HepG2 (cell line): Measurements from ENCODE around the gene AGRP. TPM values are rescaled to one million over a fixed set of nuclear protein-coding genes. Genes with fewer than 3 reads are reported as not detected.

Source experiments
- DNMT3B ChIP-seq: conservative IDR thresholded peaks from 2 replicates; pipeline ENCODE4 v1.6.1; 2016; ENCODE audit warnings: missing biosample characterization, control low read depth
- E2F5 ChIP-seq: sonication (generic); formaldehyde crosslinking; conservative IDR thresholded peaks from 2 replicates; pipeline ENCODE4 v1.4.0; 2020; ENCODE audit warnings: missing genetic modification reagents
- GZF1 ChIP-seq: sonication (generic); formaldehyde crosslinking; IDR thresholded peaks from 2 replicates; pipeline ENCODE4 v1.5.1; 2020; ENCODE audit warnings: mild to moderate bottlenecking, missing genetic modification reagents
- HNRNPL ChIP-seq: fragments of 200-400 bp; formaldehyde crosslinking; IDR thresholded peaks from 2 replicates; pipeline ENCODE4 v1.6.1; 2017; ENCODE audit warnings: mild to moderate bottlenecking, low read depth, low read length
- KDM6A ChIP-seq: IDR thresholded peaks from 2 replicates; pipeline ENCODE4 v1.6.1; 2016; ENCODE audit warnings: low read depth
- MAZ ChIP-seq, 2 experiments: sonication (generic) in 1 of 2; formaldehyde crosslinking in 1 of 2; IDR thresholded peaks; 2 replicates each; pipeline versions ENCODE4 v1.5.0 to v1.6.1; 2012 to 2020; ENCODE audit warnings: low read depth in 2 of 2, mild to moderate bottlenecking in 2 of 2, borderline replicate concordance in 1 of 2, improper control_type of control experiment in 1 of 2, low read length in 1 of 2, missing genetic modification reagents in 1 of 2, moderate library complexity in 1 of 2
- SP1 ChIP-seq, 2 experiments: fragments of 450-650 bp in 1 of 2; sonication (generic) in 1 of 2; formaldehyde crosslinking in 1 of 2; IDR thresholded peaks; 2 replicates each; pipeline versions ENCODE4 v1.4.0 to v1.6.1; 2016 to 2020; ENCODE audit warnings: missing genetic modification reagents in 1 of 2
- TARDBP ChIP-seq: sonication (generic); formaldehyde crosslinking; IDR thresholded peaks from 2 replicates; pipeline ENCODE4 v1.8.0; 2022; ENCODE audit warnings: mild to moderate bottlenecking, missing genetic modification reagents
- ZFP91 ChIP-seq: sonication (generic); formaldehyde crosslinking; IDR thresholded peaks from 2 replicates; pipeline ENCODE4 v1.9.0; 2022; ENCODE audit warnings: missing genetic modification reagents, mild to moderate bottlenecking, borderline replicate concordance
- ZNF205 ChIP-seq: IDR thresholded peaks from 2 replicates; pipeline ENCODE4 v1.6.1; 2018; ENCODE audit warnings: missing biosample characterization, missing genetic modification reagents
- ZNF879 ChIP-seq: sonication (generic); formaldehyde crosslinking; IDR thresholded peaks from 2 replicates; pipeline ENCODE4 v1.8.1; 2023; ENCODE audit warnings: missing genetic modification reagents
- polyA plus RNA-seq, 8 experiments: library from polyadenylated mRNA; depleted of rRNA in 3 of 8; stranded (reverse) in 7 of 8; unstranded in 1 of 8; fragments of >200 nt; fragmentation: Illumina TruSeq in 4 of 8; extraction: Trizol in 4 of 8; gene quantifications; 2 replicates each; pipeline versions ENCODE4 v1.2.1 to v1.2.3, GENCODE V29; 2011 to 2016; ENCODE audit warnings: low read depth in 4 of 8, missing spikeins in 1 of 8, mixed read lengths in 1 of 8; ENCODE audit not compliant: insufficient read depth in 1 of 8
- total RNA-seq, 5 experiments: library from RNA; depleted of rRNA; stranded (reverse); fragments of >200 nt; fragmentation: Illumina TruSeq; extraction: Trizol; gene quantifications; 2 replicates each; pipeline ENCODE4 v1.2.3, GENCODE V29; 2016; ENCODE audit warnings: low read depth in 1 of 5
- TF ChIP-seq, protein P1 (sequence below): sonication (generic); formaldehyde crosslinking; IDR thresholded peaks from 2 replicates; pipeline ENCODE4 v1.4.0; 2020; ENCODE audit warnings: mild to moderate bottlenecking, missing genetic modification reagents
- TF ChIP-seq, protein P2 (sequence below): sonication (generic); formaldehyde crosslinking; IDR thresholded peaks from 2 replicates; pipeline ENCODE4 v1.4.0; 2020; ENCODE audit warnings: missing genetic modification reagents

Gene AGRP
- total and polyA plus RNA-seq, 2 of the 13 experiments (the other 11 are each of a cell fraction or from before 2014, with no cell fraction given) = not detected

DNA sequence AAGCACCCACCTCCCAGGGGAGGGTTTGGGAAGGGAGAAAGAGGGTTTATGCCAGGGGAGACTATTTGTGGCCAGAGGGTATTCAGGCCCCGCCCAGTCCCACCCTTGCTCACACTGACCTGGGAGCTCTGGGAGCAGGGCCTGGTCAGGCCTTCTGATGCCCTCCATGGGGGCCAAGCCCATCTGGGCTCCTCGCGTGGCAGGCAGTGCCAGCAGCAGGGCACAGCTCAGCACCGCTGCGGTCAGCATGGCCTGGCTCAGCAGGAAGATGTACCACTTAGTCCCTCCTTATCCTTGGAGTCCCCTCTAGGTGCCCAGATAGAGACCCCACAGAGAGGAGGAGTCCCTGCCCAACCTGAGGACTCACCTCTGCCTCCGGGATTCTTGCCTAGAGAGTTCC lies at the start of gene AGRP (continued):
- TF ChIP-seq, protein P1, sequence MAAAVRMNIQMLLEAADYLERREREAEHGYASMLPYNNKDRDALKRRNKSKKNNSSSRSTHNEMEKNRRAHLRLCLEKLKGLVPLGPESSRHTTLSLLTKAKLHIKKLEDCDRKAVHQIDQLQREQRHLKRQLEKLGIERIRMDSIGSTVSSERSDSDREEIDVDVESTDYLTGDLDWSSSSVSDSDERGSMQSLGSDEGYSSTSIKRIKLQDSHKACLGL (CRISPR knock-in tag) = no peak
- TF ChIP-seq MAZ (IDR thresholded peaks at IDR 0.05; ENCODE audit: borderline replicate concordance, low read depth, low read length) = no peak
- TF ChIP-seq MAZ (CRISPR knock-in tag; IDR thresholded peaks at IDR 0.05; ENCODE audit: low read depth) = no peak
- no peak for TF ChIP-seq ZNF879 (CRISPR knock-in tag)
- no peak for TF ChIP-seq KDM6A (CRISPR knock-in tag)
- TF ChIP-seq HNRNPL = 0 out of 2 replicates have a peak, but pooled peaks have one; percentile 4
- no peak for TF ChIP-seq GZF1
- no peak for TF ChIP-seq DNMT3B (CRISPR knock-in tag)
- TF ChIP-seq, protein P2, sequence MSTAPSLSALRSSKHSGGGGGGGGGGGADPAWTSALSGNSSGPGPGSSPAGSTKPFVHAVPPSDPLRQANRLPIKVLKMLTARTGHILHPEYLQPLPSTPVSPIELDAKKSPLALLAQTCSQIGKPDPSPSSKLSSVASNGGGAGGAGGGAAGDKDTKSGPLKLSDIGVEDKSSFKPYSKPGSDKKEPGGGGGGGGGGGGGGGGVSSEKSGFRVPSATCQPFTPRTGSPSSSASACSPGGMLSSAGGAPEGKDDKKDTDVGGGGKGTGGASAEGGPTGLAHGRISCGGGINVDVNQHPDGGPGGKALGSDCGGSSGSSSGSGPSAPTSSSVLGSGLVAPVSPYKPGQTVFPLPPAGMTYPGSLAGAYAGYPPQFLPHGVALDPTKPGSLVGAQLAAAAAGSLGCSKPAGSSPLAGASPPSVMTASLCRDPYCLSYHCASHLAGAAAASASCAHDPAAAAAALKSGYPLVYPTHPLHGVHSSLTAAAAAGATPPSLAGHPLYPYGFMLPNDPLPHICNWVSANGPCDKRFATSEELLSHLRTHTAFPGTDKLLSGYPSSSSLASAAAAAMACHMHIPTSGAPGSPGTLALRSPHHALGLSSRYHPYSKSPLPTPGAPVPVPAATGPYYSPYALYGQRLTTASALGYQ = no peak
- no peak for TF ChIP-seq E2F5 (CRISPR knock-in tag)
- TF ChIP-seq ZFP91 (CRISPR knock-in tag) = 0 out of 2 replicates have a peak, but pooled peaks have one; percentile 20
- no peak for TF ChIP-seq TARDBP
- TF ChIP-seq SP1 (IDR thresholded peaks at IDR 0.05) = no peak
- TF ChIP-seq SP1 (CRISPR knock-in tag; IDR thresholded peaks at IDR 0.05) = no peak
- TF ChIP-seq ZNF205 (CRISPR knock-in tag) = no peak
